ENCODE measurements around the gene FBXO42.
A peak's percentile ranks its signal among the peaks of the same experiment; 100 is the strongest.

GRCh38 chr1:16248603-16249516 is 103.4 kb downstream of the FBXO42 start:
- no peak for TF ChIP-seq POLR2A (IDR thresholded peaks at IDR 0.05; ENCODE audit: low read depth, low read length)
- TF ChIP-seq CTCF (IDR thresholded peaks at IDR 0.05; ENCODE audit: extremely low read depth in 1 of 2, insufficient read depth in 1 of 2, low read depth in 1 of 2, low read length in 2 of 2): no peak
- TF ChIP-seq POLR2AphosphoS5 (IDR thresholded peaks at IDR 0.05; ENCODE audit: insufficient read depth, low read depth, low read length): peak; percentile 81
- no peak for TF ChIP-seq MYC (IDR thresholded peaks at IDR 0.05; ENCODE audit: low read depth, low read length)
- no peak for TF ChIP-seq EZH2 (IDR thresholded peaks at IDR 0.05; ENCODE audit: borderline replicate concordance, low read depth, low read length, severe bottlenecking)
- no peak for TF ChIP-seq MAX (IDR thresholded peaks at IDR 0.05; ENCODE audit: insufficient read depth, insufficient read length)
- peak; percentile 98 for TF ChIP-seq GATA2 (IDR thresholded peaks at IDR 0.05; ENCODE audit: insufficient read depth, insufficient read length, low read depth, low read length)

Measured in endothelial cell of umbilical vein (primary cell).